B cell (primary cell): ENCODE data around the gene DYNLRB2.

Experiments
- CTCF ChIP-seq: fragments of 200-600 bp; IDR thresholded peaks from one replicate; pipeline ENCODE4 v1.8.0; 2022; ENCODE audit warnings: antibody characterized with exemption, mild to moderate bottlenecking
- EZH2 ChIP-seq: IDR thresholded peaks from 2 replicates; pipeline ENCODE4 v1.6.1; 2012; ENCODE audit warnings: borderline replicate concordance, low read depth, mild to moderate bottlenecking, moderate library complexity, low read length; ENCODE audit not compliant: insufficient read depth, poor library complexity, severe bottlenecking

DNA sequence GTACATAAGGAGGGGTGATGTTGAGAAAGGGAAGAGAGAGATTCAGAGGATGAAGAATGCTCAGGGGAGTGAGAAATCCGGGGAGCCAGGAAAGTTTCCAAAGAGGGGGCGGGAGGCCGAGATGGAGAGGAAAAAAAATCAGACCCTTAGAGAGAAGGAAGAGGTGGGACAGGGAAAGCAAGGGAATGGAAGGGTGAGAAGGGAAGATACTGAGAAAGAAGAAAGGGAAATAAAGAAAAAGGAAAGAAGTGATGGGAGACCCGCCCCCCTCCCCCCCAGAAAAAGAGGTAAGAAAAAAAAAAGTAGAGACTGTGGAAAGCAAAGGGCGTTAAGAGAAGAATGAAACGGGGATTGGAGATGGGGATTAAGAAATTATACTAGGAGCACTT is 507 bp downstream of the DYNLRB2 start:
- TF ChIP-seq CTCF = no peak
- no peak for TF ChIP-seq EZH2
